ENCODE results near the gene ITPRID2. TPM values are rescaled to one million over a fixed set of nuclear protein-coding genes. Genes with fewer than 3 reads are reported as not detected.
A peak's percentile ranks its signal among the peaks of the same experiment; 100 is the strongest.

Gene ITPRID2
- total RNA-seq, 1 donor from 2014 or later = 122 TPM

DNA sequence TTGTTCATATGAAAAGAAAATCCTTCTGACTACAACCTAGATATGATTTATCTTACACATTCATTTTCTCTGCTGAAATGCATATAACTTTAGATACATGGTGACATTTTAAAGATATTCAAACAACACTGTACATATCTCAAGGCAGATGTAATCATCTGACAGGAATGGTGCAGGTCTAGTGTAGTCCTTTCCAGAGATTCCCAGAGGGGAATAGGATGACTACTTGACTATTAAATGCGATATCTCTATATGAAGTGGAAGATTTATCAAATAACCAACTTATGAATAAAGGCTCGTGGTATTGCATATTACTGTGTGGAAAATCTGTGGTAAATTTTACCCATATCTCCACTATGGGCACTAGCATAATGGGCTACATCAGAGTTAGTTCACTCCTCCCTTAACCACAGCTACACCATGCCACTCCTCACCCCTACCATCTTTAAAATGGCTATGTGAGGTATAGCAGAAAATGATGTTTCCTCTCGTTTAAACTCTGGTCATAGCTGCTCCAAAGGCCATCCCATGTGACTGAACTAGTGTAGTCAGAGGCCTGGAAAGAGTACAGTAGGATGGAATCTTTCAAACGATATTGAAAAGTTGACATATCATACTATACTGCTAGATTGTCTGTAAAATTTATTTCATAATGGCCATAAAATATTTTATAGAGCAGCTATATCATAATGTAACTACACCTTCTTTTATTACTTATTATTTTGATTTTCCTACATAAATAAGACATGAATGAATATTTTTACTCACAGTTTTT lies 9.1 kb upstream of the ITPRID2 start:
- no peak for DNase-seq

GRCh38 chr2:181884601-181885000 lies 6.9 kb upstream of the ITPRID2 start:
- DNase-seq = no peak

DNA sequence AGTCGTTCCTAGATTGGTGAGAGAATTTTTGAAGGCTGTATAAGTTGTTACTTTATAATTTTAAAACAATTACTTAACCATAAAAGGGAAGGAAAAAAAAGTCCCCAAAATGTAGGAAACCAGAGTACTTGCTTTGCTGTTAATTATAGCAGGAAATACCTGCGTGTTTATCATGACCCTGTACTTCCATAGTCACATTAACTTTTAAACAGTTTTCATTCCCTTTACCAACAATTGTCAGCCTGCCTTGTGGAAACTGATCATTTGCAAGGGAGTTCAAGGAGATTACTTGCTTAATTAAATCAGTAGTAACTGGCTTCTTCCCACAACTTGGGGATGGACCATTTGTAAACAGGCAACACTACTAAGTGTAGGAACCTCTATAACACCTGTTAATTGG lies 6.4 kb upstream of the ITPRID2 start:
- DNase-seq = peak; percentile 13

DNA sequence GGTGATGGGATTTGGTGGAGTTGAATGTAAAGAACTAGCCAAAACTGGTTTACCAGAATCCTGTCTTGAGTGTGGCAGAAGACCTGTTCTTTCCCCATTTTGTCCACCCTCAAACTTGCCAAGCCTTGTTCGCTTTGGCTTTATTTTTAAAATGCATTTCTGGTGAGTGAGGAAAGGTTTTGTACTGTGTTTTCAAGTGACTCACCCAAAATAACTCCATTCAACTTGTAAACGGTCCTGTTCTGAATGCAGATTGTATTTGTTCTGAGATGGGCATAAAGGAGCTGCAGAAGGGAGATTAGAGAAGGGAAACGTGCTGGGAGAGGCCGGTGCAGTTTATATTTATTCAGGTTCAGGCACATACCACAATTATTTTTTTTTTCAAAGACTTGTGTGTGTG lies 5.3 kb upstream of the ITPRID2 start:
- DNase-seq = no peak

DNA sequence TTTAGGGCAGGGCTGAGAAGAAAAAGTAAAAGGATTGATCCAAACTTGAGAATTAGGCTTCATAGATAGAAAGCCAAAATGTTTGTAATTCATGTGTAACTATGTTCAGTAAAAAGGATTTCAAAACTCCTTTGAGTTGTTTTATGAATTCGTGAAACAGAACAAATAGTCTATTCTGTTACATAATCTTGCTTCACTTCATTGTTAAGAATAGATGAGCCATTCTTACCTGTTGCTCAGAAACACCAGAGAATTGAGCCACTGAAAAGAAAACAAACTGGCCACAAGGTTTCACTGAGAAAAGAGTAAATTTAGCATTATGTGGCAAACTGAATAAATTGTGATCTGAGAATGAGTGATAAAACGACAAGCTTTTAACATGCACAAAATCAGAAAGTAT lies 4.5 kb upstream of the ITPRID2 start:
- DNase-seq = no peak

DNA sequence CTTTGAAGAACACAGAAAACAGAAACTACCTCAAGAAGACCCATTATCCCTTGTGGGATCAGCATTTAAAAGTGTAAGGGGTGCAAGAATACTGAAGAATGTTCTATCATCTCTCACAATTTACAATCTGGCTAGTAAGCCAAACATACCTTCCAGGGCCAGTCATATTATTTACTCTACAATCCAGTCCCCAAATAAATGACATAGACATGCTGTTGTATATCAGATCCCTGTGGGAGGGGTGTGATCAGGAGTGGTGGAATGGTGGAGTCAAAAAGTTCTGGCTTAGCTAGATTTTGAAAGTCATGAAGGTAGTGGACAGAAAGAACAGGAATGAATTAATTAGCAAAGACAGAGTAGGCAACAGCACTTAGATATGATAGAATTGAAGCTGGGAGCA lies 1.8 kb upstream of the ITPRID2 start:
- no peak for DNase-seq

DNA sequence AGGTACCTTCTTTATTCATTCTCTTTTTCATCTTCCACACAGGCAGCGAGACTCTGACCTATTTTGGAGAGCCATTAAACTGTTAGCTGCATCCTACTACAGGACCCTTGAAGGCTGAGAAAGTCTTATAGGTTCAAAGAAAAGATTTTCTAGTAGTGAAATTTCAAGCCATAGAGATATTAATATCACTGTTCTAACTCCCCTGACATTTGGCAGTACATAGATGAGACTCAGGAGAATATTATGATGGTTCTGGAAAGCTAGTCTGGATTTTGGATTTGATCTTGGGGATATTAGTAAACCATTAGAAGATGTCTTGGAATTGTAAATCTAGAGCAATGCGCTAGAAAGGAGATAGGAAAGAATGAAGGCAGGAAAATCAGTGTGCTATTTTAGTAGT lies 1.3 kb upstream of the ITPRID2 start:
- DNase-seq = no peak

DNA sequence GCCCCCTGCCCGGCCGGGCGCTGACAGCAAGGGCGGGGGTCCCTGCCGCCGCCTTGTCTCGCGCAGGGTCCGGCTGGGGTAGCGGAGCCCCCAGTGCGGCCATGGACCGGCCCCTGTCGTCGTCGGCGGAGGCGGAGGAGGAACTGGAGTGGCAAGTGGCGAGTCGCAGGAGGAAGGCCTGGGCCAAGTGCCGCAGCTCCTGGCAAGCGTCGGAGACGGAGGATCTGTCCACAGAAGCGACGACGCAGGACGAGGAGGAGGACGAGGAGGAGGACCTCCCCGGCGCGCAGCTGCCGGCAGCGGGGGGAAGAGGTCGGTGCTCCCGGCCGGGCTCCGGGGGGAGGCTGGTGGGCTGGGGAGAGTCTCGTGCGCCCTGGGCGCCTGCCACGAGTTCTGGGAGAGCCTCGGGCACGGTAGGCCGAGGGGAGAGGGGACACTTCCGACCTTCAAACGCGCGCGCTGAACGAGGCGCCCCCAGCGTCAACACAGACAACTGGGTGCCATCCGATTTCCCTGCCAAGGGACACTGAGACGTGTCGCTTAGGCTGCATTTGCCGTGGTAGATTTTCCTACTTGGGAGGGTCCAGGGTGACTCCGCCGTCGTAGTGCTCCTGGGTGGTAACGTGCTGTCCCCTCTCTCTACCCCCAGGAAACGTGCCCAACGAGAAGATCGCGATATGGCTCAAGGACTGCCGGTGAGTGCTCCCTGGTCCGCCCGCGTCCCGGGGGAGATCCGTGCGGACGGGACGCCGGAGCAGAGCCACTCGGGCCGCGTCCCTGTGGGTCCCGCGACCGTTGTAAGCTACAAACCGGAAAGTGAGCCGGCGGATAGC lies 652 bp downstream of the ITPRID2 start:
- peak; percentile 49 for DNase-seq

- DNase-seq = peak; percentile 46
Observed at GRCh38 chr2:181892799-181893435, 1.4 kb downstream of the ITPRID2 start.

GRCh38 chr2:181894381-181894780 lies 2.9 kb downstream of the ITPRID2 start:
- no peak for DNase-seq

GRCh38 chr2:181895818-181896217 lies 4.3 kb downstream of the ITPRID2 start:
- DNase-seq = no peak

DNA sequence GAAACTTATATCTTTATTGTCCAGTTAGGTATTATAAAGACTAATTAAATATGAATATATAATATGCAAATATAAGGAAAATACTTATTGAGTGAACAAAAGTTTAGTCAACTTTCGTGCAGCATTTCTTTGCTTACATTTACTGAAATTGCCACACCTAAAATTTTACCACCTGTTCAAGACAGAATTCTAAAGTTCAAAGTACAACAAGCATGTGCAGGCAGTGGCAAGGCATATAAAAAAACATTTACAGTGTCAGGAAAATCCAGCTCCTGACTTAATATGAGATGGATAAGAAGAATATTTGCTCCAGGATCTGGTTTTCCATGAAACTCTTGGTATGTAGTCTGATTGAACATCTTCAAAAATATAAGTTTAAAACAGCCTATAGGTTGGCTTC lies 4.8 kb downstream of the ITPRID2 start:
- DNase-seq = no peak

DNA sequence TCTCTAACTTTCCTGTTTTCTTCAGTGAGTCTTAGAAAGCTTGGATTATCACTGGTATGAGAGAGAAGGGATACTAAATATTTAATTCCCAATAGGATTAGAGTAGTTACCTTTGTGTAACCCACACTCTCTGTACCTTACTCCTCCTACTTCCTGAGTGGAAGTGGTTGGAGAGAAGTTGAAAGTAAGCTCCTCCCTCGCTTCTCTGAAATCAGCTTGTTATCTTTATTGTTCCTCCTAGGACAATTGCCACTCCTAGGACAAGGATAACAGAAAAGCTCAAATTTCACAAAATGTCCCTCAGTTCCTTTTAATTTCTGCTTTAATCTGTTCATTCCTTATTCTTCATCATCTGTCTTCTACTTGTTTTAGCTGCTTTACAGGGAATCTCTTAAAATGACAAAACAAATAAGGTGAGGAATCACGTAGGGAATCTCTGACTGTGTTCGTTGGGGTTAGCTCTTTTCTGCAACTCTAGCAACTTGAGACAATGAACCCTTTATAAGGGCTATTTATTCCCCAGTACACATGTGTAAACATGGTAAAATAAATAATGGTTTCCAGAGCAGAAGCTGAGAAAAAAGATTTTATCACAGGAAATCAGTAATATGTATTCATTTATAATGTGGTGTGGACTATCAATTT lies 8.6 kb downstream of the ITPRID2 start:
- no peak for DNase-seq

- DNase-seq = no peak
Observed at GRCh38 chr2:181902625-181903024, 11.1 kb downstream of the ITPRID2 start.

- DNase-seq = no peak
Observed at GRCh38 chr2:181904022-181904632, 12.6 kb downstream of the ITPRID2 start.

GRCh38 chr2:181907057-181907456 lies 15.5 kb downstream of the ITPRID2 start:
- DNase-seq = no peak

GRCh38 chr2:181907635-181908034 lies 16.1 kb downstream of the ITPRID2 start:
- no peak for DNase-seq

DNA sequence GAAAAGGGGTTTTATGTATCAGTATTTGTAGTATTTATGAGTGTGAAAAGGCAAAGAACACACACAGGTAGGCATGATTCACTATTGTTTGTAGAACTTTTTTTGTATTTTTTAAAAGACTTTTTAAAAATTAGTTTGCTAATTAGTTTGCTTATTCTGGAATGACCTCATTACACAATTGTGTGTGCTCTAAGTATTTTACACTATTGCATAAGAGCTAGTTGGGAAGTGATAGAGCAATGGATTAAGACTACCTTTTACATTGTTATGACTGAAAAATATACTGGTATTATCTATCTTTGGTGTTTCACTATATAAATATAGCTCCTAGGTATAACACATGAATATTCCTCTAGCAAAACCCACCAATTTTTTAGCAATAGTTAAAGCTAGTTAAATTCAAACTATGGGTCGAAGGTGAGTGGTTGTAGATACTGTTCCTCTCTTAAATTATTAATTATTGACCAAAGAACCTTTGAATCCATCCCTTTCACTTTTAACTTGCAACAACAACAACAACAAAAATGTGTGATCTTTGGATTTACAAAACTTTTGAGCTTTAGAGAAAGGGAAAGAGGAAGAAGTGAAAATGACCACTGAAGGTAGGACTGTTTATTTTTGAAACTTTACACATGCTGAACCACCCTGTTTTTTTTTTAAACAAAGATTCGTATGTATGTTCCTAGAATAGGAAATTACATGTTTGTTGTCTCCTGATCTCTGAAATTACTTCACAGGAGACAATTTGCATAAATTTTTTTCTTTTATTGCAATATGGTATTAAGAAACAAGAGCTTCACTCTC lies 18.7 kb downstream of the ITPRID2 start:
- no peak for DNase-seq

- no peak for DNase-seq
Observed at GRCh38 chr2:181911830-181912229, 20.3 kb downstream of the ITPRID2 start.

GRCh38 chr2:181915102-181915501 lies 23.6 kb downstream of the ITPRID2 start:
- DNase-seq = no peak
